A549 treated with CpdA at 1 μM for 4 hours (cell line): ENCODE results near the gene ALKBH7. TPM values are rescaled to one million over a fixed set of nuclear protein-coding genes. Genes with fewer than 3 reads are reported as not detected.

Experiments
- total RNA-seq: library from RNA; stranded (reverse); fragments of 200-300 nt; extraction: Qiagen RNA extraction; gene quantifications from 5 replicates; pipeline ENCODE4 v1.2.3, GENCODE V29; 2022; ENCODE audit warnings: low read depth

Gene ALKBH7, protein sequence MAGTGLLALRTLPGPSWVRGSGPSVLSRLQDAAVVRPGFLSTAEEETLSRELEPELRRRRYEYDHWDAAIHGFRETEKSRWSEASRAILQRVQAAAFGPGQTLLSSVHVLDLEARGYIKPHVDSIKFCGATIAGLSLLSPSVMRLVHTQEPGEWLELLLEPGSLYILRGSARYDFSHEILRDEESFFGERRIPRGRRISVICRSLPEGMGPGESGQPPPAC
- 15.3 to 39.4 TPM (median 38.1 TPM) in 5 replicates for total RNA-seq

DNA sequence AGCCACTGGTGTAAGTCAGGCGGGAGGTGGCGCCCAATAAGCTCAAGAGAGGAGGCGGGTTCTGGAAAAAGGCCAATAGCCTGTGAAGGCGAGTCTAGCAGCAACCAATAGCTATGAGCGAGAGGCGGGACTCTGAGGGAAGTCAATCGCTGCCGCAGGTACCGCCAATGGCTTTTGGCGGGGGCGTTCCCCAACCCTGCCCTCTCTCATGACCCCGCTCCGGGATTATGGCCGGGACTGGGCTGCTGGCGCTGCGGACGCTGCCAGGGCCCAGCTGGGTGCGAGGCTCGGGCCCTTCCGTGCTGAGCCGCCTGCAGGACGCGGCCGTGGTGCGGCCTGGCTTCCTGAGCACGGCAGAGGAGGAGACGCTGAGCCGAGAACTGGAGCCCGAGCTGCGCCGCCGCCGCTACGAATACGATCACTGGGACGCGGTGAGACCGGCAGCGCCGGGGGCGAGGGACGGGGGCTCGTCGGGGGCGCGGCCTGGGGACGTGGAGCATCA lies at the start of gene ALKBH7:
ALKBH7 (plus strand) TSS at position 201 of the 502 bp plus-strand sequence; CDS start at position 228, 27 bp downstream.

DNA sequence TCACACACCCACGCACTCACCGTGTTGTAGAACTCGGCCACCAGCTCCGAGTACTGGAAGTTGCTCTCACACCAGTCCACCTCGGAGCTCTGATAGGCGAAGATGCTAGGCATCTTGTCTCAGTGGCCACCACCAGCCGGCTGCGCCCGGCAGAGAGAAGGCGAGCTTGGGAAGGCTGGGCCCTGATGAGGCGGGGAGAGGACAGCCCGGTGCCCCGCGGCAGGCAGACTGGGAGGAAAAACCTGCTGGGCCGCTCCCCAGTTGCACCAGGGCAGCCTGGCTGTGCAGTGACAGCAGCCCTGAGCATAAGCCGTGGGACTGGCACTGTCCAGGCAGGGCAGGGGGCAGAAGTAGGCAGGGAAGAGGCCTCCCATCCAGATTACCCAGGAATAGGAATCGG lies 39.2 kb upstream of the ALKBH7 start, which contains the start of gene ACER1:
ACER1 (minus strand) TSS at position 174 of the 400 bp plus-strand sequence; CDS start at position 113, 61 bp downstream.

DNA sequence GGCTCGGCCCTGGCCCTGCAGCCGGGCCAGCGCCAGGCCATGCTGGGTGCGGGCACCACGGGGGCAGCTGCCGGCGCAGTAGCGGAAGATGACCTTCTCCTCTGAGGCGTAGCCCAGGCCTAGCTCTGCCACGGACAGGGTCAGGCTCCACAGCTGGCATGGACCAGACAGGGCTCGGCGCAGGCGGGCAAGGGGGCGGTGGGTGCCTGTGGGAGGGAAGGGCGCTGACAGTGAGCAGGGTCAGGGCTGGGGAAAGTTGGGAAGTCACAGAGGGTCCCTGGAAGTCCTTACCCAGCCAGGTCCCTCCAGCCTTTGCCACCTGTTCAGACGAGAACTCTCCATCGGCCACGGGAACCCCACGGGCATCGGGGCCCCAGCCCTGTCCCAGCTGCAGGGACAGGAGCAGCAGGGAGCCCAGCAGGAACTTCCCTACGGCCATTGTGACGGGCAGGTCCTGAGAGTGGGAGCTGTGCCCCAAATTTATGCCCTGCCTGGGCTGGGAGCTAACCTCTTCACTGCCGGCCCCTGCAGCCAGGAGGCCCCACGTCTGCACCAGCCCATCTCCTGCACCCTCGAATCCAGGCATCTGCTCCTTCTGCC lies 2.9 kb downstream of the ALKBH7 start, which contains the start of gene PSPN:
PSPN (minus strand) TSS at position 523 of the 600 bp plus-strand sequence; CDS start at position 439, 84 bp downstream.

DNA sequence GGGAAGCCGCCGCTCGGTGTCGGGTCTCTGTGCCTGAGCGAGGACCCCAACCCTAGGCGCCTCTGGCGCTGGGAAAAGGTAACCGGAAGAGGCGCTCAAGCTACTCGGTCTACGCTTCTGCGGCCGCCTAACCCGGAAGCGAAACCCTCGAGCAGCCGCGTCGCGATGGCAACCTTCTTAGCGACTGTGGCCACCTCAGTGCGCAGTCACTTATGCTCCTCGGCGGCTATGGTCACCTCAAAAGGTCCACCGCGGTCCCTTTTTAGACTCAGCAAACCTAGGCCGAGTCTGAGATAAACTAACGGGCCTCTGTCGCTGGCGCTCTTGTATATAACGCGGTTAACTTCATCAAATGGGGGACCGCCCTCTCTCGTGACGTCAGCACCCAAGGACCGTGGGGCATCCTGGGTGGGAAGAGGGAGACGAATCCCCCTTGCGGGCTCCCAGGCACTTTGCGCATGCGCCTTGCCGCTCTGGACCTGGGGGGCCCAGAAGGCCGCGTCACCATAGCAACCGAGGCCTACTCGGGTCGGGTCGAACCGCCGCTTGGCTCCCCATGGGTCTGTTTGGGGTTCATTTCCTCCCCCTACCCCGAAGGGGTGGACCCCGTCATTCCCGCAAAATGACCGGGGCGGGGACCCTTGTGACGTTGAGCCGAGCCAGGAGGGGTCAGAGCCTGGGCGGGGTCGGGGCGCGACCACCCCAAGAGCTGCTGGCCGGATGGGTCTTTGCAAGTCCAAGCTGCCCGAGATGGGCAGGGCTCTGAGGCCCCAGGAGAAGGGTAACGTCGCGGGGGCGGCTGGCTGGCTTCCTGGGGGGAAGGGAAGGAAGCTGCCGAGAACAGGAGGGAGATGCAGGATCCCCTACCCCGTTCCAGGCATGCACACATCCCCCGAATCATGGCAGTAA lies 20.7 kb downstream of the ALKBH7 start, which contains the start of gene GTF2F1:
GTF2F1 (minus strand) TSS at position 91 of the 909 bp plus-strand sequence. CDS start 169 bp downstream, outside the sequence.

DNA sequence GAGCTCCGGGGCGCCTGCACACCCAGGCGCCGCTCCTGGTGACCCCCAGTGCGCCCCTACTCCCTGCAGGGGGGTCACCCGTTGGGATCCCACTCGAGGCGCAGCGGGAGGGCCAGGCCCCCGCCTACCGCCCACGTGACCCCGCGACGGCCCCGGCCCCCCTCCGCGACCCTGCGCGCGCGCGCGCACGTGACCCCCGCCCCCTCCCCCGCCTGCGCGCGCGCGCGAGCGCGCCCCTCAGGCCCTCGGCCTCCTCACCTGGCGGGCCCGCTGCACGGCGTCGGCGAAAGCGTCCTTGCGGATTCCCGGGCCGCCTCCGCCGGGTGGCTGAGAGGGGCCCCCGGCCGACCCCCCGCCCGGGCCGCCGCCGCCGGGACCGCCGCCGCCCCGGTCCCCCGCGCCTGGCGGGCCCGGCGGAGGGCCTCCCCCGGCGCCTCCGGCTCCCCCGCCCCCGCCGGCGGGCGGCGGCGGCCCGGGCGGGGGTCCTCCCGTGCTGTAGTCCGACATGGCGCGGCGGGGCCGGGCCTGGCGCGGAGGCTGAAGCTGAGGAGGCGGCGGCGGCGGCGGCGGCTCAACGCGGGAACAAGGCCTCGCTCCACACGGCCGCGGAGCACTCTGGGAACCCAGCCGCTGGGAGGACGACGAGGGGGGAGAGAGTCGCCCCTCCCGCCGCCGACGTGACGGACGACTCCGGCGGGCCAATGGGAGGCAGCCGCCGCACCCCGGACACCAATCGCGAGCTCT lies 51.8 kb downstream of the ALKBH7 start, which contains the start of gene KHSRP:
KHSRP (minus strand) TSS at position 617 of the 744 bp plus-strand sequence; CDS start at position 507, 110 bp downstream.

Other genes starting within 250 kb of the ALKBH7 start
- gene ACSBG2, start 237.1 kb upstream of the ALKBH7 start, total RNA-seq, result not detected in 5 replicates
- gene MLLT1, start 92.8 kb upstream of the ALKBH7 start, total RNA-seq, result 17.5 to 22.7 TPM (median 21.5 TPM) in 5 replicates
- not detected in 5 replicates for gene ACER1, start 39.2 kb upstream of the ALKBH7 start, total RNA-seq
- 48.7 to 70.1 TPM (median 69.6 TPM) in 5 replicates for gene CLPP, start 11.3 kb upstream of the ALKBH7 start, total RNA-seq
- gene PSPN, start 3.1 kb downstream of the ALKBH7 start, total RNA-seq, result 0.80 to 1.2 TPM (median 0.86 TPM) in 5 replicates
- 56.8 to 65.9 TPM (median 61.0 TPM) in 5 replicates for gene GTF2F1, start 20.4 kb downstream of the ALKBH7 start, total RNA-seq
- 202 to 221 TPM (median 211 TPM) in 5 replicates for gene KHSRP, start 52.0 kb downstream of the ALKBH7 start, total RNA-seq
- gene SLC25A41, start 61.0 kb downstream of the ALKBH7 start, total RNA-seq, result 0.11 to 0.17 TPM (median 0.16 TPM) in 4 of 5 replicates, not detected in the other
- 16.8 to 20.1 TPM (median 19.6 TPM) in 5 replicates for gene SLC25A23, start 87.0 kb downstream of the ALKBH7 start, total RNA-seq
- 4.1 to 5.0 TPM (median 4.5 TPM) in 5 replicates for gene CRB3, start 91.5 kb downstream of the ALKBH7 start, total RNA-seq
- 0.19 to 0.30 TPM (median 0.27 TPM) in 5 replicates for gene DENND1C, start 109.0 kb downstream of the ALKBH7 start, total RNA-seq
- gene TUBB4A, start 129.5 kb downstream of the ALKBH7 start, total RNA-seq, result 5.0 to 6.5 TPM (median 6.4 TPM) in 5 replicates
- 4.1 to 9.2 TPM (median 7.2 TPM) in 5 replicates for gene TNFSF9, start 158.2 kb downstream of the ALKBH7 start, total RNA-seq
- 14.3 to 26.7 TPM (median 23.4 TPM) in 5 replicates for gene CD70, start 218.4 kb downstream of the ALKBH7 start, total RNA-seq